IPS DF 6.9 (cell line): ENCODE data around the gene ANKDD1A.
A peak's percentile ranks its signal among the peaks of the same experiment; 100 is the strongest.

Experiments used
- DNase-seq: peaks from one replicate; pipeline ENCODE4 v3.0.0-alpha.2; 2013; ENCODE audit warnings: low read depth, low spot score
- H3K27ac ChIP-seq: one replicate; pipeline ENCODE4 v1.5.1; 2013; ENCODE audit warnings: low read length, control low read depth
- H3K27me3 ChIP-seq: 2 replicates; pipeline ENCODE4 v1.6.1; 2013; ENCODE audit warnings: mild to moderate bottlenecking, low read length; ENCODE audit not compliant: control insufficient read depth, insufficient read depth
- H3K36me3 ChIP-seq: 2 replicates; pipeline ENCODE4 v1.6.1; 2013; ENCODE audit warnings: low read length; ENCODE audit not compliant: control insufficient read depth, insufficient read depth
- H3K4me1 ChIP-seq: 2 replicates; pipeline ENCODE4 v1.6.1; 2013; ENCODE audit warnings: low read length; ENCODE audit not compliant: control insufficient read depth, insufficient read depth
- H3K4me3 ChIP-seq: 2 replicates; pipeline ENCODE4 v1.5.1; 2013; ENCODE audit warnings: mild to moderate bottlenecking, low read length
- H3K9me3 ChIP-seq: 2 replicates; pipeline ENCODE4 v1.6.1; 2013; ENCODE audit warnings: low read length, inconsistent platforms; ENCODE audit not compliant: control insufficient read depth, insufficient read depth
- WGBS: extraction: QIAGEN DNeasy Blood & Tissue Kit; methylation state at CpG from one replicate; pipeline ENCODE4 v1.1.7; 2013; ENCODE audit warnings: mixed read lengths, missing lambda C conversion rate; ENCODE audit not compliant: insufficient read length, insufficient coverage; 5-methylcytosine and 5-hydroxymethylcytosine counted together

Gene ANKDD1A

DNA sequence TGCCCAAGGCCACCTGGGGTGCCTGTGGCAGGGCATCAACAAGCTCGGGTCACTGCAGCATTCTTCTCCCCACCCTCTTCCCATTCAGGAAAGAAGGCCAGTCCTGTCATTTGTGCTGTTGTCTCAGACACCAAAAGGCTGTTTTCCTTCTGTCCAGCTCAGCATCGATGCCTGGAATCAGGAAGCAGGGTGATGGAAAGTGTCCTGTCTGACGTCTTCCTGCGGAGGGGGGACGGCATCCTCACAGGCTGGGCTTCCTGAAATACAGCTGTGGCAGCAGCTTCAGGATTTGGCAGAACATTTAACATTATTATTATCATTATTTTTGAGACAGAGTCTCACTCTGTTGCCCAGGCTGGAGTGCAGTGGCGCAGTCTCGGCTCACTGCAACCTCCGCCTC, 33.0 kb upstream of the ANKDD1A start:
- WGBS, result no CpG with 5 or more reads among the region's 8 CpGs
- Histone ChIP-seq H3K4me1 (peaks cover 8% of the 10 kb centered on the region), H3K27ac (no peak overlapping the region), H3K4me3 (no peak overlapping the region), H3K27me3 (no peaks in the 10 kb centered on the region), H3K9me3 (no peaks in the 10 kb centered on the region), H3K36me3 (no peaks in the 10 kb centered on the region)
- no peak for DNase-seq

DNA sequence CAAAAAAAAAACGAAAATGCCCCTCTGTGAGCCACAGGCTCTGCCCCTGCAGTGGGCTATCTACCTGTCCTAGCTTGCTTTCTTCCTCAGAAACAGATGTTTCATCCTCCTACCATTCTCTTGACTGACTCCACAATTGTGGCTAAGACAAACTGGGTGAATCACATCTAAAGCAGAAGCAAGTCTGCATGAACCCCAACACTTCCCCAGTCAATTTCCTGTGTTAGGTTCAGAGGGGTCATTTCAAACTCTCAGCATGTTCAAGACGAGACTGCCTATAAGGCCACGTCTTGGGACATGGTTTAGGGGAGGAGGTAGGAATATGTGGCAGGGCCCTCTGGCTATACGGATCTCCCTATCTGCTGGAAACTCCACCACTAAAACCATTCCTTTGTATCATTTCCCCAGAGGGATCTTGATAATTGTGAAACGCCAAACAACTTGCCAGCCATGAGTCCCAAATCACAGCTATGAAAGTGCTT, 28.6 kb upstream of the ANKDD1A start:
- Histone ChIP-seq H3K9me3 (no peaks in the 10 kb centered on the region), H3K36me3 (no peaks in the 10 kb centered on the region), H3K27me3 (no peaks in the 10 kb centered on the region), H3K4me1 (no peaks in the 10 kb centered on the region; the same call in 1 of the 2 replicates), H3K27ac (no peak overlapping the region), H3K4me3 (no peak overlapping the region)
- DNase-seq, result no peak
- WGBS, result no CpG with 5 or more reads among the region's 5 CpGs

DNA sequence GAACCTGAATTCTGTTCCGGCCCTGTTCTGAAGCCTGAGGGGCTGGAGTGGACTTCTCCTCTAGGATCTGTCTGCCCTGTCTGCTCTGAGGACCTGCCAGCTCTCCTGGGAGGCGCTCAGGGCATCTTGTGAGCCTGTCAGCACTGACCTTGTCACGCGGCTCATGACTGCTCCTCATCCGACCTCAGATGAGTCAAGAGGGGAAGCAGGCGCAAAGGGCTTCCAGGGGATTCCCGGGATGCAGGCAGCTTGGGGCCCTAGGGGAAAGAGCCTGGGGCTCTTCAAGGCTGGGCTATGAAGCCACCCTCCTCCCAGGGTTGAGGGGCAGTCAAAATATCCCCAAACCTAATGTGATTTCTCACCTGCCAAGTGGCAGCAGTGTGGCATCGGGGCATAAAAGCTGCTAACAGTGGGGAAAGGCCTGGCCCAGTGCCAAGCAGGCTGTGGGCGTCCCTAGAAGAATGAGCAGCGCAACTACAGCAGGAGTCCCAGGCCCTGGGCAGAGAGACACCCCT, 27.6 kb upstream of the ANKDD1A start:
- Histone ChIP-seq H3K27me3 (no peaks in the 10 kb centered on the region), H3K27ac (no peak overlapping the region), H3K4me3 (no peak overlapping the region), H3K4me1 (no peaks in the 10 kb centered on the region), H3K9me3 (no peaks in the 10 kb centered on the region), H3K36me3 (no peaks in the 10 kb centered on the region)
- WGBS, result no CpG with 5 or more reads among the region's 10 CpGs
- no peak for DNase-seq

DNA sequence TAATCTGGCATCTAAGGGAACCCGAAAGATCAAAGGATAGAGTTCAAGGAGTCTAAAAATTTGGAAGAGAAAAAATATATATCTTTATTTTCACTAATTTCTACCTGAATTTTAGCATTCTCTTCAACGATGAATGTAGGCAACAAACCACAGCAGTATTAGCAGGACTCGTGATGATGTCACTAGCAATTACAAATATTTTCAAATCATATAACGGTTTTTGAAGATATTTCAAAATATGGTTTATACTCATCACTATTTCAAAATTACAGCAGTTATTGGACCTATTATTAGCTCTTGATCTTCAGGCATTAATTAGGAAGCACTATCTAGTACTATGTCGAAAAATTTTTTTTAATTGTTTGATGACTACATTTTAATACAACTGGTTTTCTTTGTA, 27.0 kb upstream of the ANKDD1A start:
- no peaks in the 10 kb centered on the region for H3K4me1 ChIP-seq
- no peaks in the 10 kb centered on the region for H3K27me3 ChIP-seq
- WGBS, result no CpG with 5 or more reads among the region's 5 CpGs
- no peak overlapping the region for H3K4me3 ChIP-seq
- no peaks in the 10 kb centered on the region for H3K9me3 ChIP-seq
- DNase-seq, result no peak
- no peaks in the 10 kb centered on the region for H3K36me3 ChIP-seq
- no peak overlapping the region for H3K27ac ChIP-seq

DNA sequence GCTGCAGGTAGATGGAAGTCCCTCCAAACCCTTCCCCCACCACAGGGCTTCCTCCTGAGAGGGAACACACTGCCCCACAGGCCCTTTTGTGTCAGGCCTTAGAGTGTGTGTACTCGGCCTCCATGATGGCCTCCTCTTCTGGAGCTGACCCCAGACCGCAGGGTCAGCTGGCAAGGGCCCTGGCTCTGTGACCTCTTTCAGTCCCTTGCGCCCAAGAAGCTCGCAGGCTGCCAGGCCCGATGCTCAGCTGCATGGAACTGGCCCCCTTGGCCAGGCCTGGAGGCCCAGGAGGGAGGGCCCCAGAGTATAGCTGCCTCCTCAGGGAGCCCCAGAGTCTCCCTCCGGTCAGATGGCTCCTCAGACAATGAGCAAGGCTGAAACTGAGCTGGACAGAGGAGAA, 23.4 kb upstream of the ANKDD1A start:
- no peak for DNase-seq
- no peaks in the 10 kb centered on the region for H3K36me3 ChIP-seq
- no CpG with 5 or more reads among the region's 6 CpGs for WGBS
- no peak overlapping the region for H3K4me3 ChIP-seq
- 0 out of 2 replicates have a peak, but pooled peaks cover 1% of the 10 kb centered on the region for H3K4me1 ChIP-seq
- no peak overlapping the region for H3K27ac ChIP-seq
- no peaks in the 10 kb centered on the region for H3K9me3 ChIP-seq
- H3K27me3 ChIP-seq, result no peaks in the 10 kb centered on the region

DNA sequence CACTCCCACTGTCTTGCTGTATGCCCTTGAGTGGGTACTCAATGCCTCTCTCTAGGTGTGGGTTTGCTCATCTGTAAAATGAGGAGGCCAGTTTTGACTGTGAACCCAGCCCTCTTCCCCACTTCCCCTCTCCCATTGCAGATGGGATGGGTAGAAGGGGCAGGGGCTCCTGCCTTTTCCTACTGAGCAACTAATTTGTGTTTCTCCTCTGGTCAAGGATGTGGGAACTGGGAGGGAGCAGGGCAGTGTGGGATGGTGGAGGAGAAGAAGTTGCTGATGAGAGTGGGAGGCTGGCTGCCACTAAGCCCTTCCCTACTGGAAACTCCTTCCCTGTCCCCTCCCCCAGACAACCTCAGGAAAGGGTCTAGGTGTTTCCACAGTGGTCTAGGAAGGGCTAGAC, 20.1 kb upstream of the ANKDD1A start:
- no peaks in the 10 kb centered on the region for H3K27me3 ChIP-seq
- H3K9me3 ChIP-seq, result no peaks in the 10 kb centered on the region
- no peaks in the 10 kb centered on the region for H3K36me3 ChIP-seq
- no peak for DNase-seq
- H3K27ac ChIP-seq, result no peak overlapping the region
- 0 out of 2 replicates have a peak, but pooled peaks cover 1% of the 10 kb centered on the region for H3K4me1 ChIP-seq
- H3K4me3 ChIP-seq, result no peak overlapping the region

DNA sequence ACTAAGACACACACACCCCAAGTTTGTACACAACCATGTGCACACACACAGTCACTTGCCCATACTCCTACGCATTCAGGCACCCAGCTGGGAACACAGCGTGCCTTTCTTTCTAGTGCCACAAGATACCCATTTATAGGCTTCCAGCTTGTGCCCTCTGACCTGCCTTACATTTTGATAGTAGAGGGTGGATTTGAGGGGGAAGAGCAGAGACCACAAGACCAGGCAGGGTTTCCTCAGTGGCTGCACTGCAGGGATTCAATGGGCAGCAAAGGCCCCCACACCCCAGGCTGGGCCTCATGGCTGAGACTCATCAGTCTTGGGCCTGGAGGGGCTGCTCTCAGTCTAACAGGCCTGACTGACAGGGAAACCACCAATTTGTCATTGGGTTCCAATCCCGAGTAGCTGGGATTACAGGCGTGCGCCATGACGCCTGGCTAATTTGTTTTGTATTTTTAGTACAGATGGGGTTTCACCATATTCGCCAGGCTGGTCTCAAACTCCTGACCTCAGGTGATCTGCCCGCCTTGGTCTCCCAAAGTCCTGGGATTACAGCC, 18.8 kb upstream of the ANKDD1A start:
- H3K4me3 ChIP-seq, result no peak overlapping the region
- WGBS, result no CpG with 5 or more reads among the region's 8 CpGs
- no peak overlapping the region for H3K27ac ChIP-seq
- H3K4me1 ChIP-seq, result 0 out of 2 replicates have a peak, but pooled peaks cover 1% of the 10 kb centered on the region
- DNase-seq, result no peak
- H3K36me3 ChIP-seq, result no peaks in the 10 kb centered on the region
- H3K9me3 ChIP-seq, result no peaks in the 10 kb centered on the region
- H3K27me3 ChIP-seq, result no peaks in the 10 kb centered on the region

DNA sequence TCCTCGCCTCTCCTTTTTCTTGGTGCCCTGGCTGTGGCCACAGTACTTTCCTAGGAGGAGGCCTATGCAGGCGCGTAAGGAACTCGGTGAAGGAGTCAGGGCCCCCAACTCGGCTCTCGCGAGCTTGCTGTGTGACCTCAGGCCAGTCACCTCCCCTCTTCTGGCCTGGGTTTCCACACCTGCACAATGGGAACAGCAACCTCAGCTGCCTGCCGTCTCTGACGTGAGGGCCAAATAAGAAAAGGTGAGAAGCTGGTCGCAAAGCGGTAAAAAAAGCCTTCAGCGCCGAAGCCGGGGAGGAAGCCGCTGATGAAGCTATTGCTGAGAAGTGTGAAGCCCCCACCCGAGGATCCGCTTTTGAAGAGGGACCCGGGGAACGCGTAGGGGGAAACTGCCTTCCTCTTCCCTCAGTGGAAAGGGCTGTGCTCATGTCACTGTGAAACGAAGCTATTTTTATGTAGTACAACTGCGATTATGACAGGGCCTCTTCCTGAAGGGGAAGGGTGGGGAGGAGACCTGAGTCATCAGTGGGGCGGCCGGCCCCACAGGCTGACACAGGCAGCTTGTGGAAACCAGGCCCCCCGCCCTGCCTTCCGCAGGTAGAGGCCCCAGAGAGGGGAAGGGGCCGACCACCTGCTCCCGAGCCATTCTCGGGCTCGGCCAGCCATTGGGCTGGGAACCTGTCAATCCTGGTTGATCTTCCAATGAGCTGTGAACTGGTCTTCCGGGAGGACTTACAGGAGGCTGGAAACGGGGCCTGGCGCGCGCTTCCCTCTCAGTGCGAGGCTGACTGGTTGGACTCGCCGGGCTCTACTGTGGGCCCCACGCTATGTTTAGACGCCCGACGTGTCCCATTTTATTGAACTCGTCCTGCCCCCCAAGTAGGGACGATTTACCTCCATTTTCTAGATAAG, 18.0 kb upstream of the ANKDD1A start:
- Histone ChIP-seq H3K4me3 (peak overlapping the region; percentile 17; the same call in 1 of the 2 replicates), H3K4me1 (0 out of 2 replicates have a peak, but pooled peaks cover 1% of the 10 kb centered on the region), H3K27me3 (no peaks in the 10 kb centered on the region), H3K9me3 (no peaks in the 10 kb centered on the region), H3K36me3 (no peaks in the 10 kb centered on the region), H3K27ac (no peak overlapping the region)
- DNase-seq, result peak; percentile 98
- WGBS, result no CpG with 5 or more reads among the region's 44 CpGs

DNA sequence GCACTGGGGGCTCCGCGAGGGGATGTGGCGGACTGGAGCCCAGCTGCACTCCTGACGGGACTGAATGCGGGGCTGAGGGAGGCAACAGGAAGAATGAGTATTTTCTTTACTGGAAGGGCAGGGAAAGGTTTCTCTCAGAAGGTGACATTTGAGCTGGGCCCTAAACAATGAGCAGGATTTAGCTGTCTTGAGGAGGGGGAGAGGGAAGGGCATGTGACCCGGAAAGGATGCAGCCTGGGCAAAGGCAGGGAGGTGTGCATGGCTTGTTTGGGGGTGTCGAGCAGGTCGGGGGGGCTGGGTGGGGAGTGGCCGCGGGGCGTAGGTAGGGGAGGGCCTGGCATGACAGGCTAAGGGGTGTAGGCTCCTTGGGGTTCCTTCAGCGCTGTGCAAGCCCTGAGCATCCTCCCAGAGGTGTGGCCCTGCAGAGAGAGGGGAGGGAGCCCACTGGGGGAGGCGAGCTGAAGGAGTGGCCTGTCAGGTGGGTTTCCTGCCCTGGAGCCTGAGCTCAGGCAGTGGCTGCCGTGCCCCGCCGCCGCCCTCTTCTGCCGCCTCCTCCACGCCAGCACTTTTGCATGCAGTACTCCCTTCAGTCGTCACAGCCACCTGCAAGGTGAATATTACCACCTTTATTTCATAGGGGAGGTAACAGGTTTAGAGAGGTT, 17.2 kb upstream of the ANKDD1A start:
- Histone ChIP-seq H3K27me3 (no peaks in the 10 kb centered on the region), H3K36me3 (no peaks in the 10 kb centered on the region), H3K4me1 (0 out of 2 replicates have a peak, but pooled peaks cover 1% of the 10 kb centered on the region), H3K27ac (no peak overlapping the region), H3K9me3 (no peaks in the 10 kb centered on the region), H3K4me3 (peak overlapping the region; percentile 17; the same call in 1 of the 2 replicates)
- no peak for DNase-seq
- WGBS, result no CpG with 5 or more reads among the region's 20 CpGs
